ENCODE data around the gene DHRS2. TPM values are rescaled to one million over a fixed set of nuclear protein-coding genes. Genes with fewer than 3 reads are reported as not detected.

DHRS2 gene
- total RNA-seq, 1 experiment from 2014 or later = 21.3 TPM

GRCh38 chr14:23670481-23670880, 34.3 kb downstream of the DHRS2 start:
- no peaks in the 10 kb centered on the region for H3K9me3 ChIP-seq
- H3K4me1 ChIP-seq = no peaks in the 10 kb centered on the region
- no peak for TF ChIP-seq CTCF (IDR thresholded peaks at IDR 0.05; ENCODE audit: insufficient read depth in 1 of 2, low read depth in 1 of 2, low read length in 1 of 2, severe bottlenecking in 1 of 2, unreplicated experiment in 1 of 2)
- Mint-ChIP-seq H3K27me3 (ENCODE audit: insufficient read depth, unreplicated experiment) (peaks cover 3% of the 10 kb centered on the region), H3K36me3 (ENCODE audit: insufficient read depth, unreplicated experiment) (no peaks in the 10 kb centered on the region), H3K27ac (ENCODE audit: unreplicated experiment) (no peak overlapping the region), H3K9me3 (ENCODE audit: unreplicated experiment) (no peaks in the 10 kb centered on the region), H3K4me1 (ENCODE audit: low read depth, unreplicated experiment) (no peaks in the 10 kb centered on the region), H3K4me3 (ENCODE audit: unreplicated experiment) (no peak overlapping the region)
- CTCF ChIA-PET = no interaction called here
- no peak for DNase-seq
- no peak overlapping the region for H3K4me3 ChIP-seq (ENCODE audit: low read depth, low read length)
- BruUV-seq (replicated peaks) = no TSS peak
- POLR2A ChIA-PET = no interaction called here
- no peaks in the 10 kb centered on the region for H3K27me3 ChIP-seq (replicated peaks; ENCODE audit: control insufficient read depth, insufficient read depth, low read length)
- intact Hi-C loops (cut with micrococcal nuclease; ENCODE audit: unreplicated experiment) = no loop called here
- no peaks in the 10 kb centered on the region for H3K36me3 ChIP-seq (ENCODE audit: control insufficient read depth, insufficient read depth, low read length)

- Histone ChIP-seq H3K36me3 (ENCODE audit: control insufficient read depth, insufficient read depth, low read length) (no peaks in the 10 kb centered on the region), H3K4me3 (ENCODE audit: low read depth, low read length) (no peak overlapping the region), H3K27me3 (replicated peaks; ENCODE audit: control insufficient read depth, insufficient read depth, low read length) (no peaks in the 10 kb centered on the region), H3K9me3 (no peaks in the 10 kb centered on the region), H3K4me1 (no peaks in the 10 kb centered on the region)
- ChIA-PET POLR2A (no interaction called here), CTCF (no interaction called here)
- TF ChIP-seq CTCF (IDR thresholded peaks at IDR 0.05; ENCODE audit: insufficient read depth in 1 of 2, low read depth in 1 of 2, low read length in 1 of 2, severe bottlenecking in 1 of 2, unreplicated experiment in 1 of 2) = no peak
- Mint-ChIP-seq H3K27me3 (ENCODE audit: insufficient read depth, unreplicated experiment) (peaks cover 9% of the 10 kb centered on the region), H3K4me3 (ENCODE audit: unreplicated experiment) (no peak overlapping the region), H3K36me3 (ENCODE audit: insufficient read depth, unreplicated experiment) (no peaks in the 10 kb centered on the region), H3K27ac (ENCODE audit: unreplicated experiment) (no peak overlapping the region), H3K9me3 (ENCODE audit: unreplicated experiment) (no peaks in the 10 kb centered on the region), H3K4me1 (ENCODE audit: low read depth, unreplicated experiment) (no peaks in the 10 kb centered on the region)
- BruUV-seq (replicated peaks) = no TSS peak
- DNase-seq = no peak
- intact Hi-C loops (cut with micrococcal nuclease; ENCODE audit: unreplicated experiment) = no loop called here
Observed at GRCh38 chr14:23672200-23672599, 36.0 kb downstream of the DHRS2 start.

GRCh38 chr14:23675337-23675736, 39.2 kb downstream of the DHRS2 start:
- CTCF ChIA-PET = no interaction called here
- no peaks in the 10 kb centered on the region for H3K27me3 ChIP-seq (replicated peaks; ENCODE audit: control insufficient read depth, insufficient read depth, low read length)

More at GRCh38 chr14:23675337-23675736, 39.2 kb downstream of the DHRS2 start:
- TF ChIP-seq CTCF (IDR thresholded peaks at IDR 0.05; ENCODE audit: insufficient read depth in 1 of 2, low read depth in 1 of 2, low read length in 1 of 2, severe bottlenecking in 1 of 2, unreplicated experiment in 1 of 2) = no peak
- Mint-ChIP-seq H3K4me1 (ENCODE audit: low read depth, unreplicated experiment) (no peaks in the 10 kb centered on the region), H3K27ac (ENCODE audit: unreplicated experiment) (no peak overlapping the region), H3K9me3 (ENCODE audit: unreplicated experiment) (no peaks in the 10 kb centered on the region), H3K27me3 (ENCODE audit: insufficient read depth, unreplicated experiment) (peaks cover 9% of the 10 kb centered on the region), H3K36me3 (ENCODE audit: insufficient read depth, unreplicated experiment) (no peaks in the 10 kb centered on the region), H3K4me3 (ENCODE audit: unreplicated experiment) (no peak overlapping the region)
- H3K4me1 ChIP-seq = no peaks in the 10 kb centered on the region
- DNase-seq = no peak
- POLR2A ChIA-PET = no interaction called here
- no TSS peak for BruUV-seq (replicated peaks)
- intact Hi-C loops (cut with micrococcal nuclease; ENCODE audit: unreplicated experiment) = no loop called here
- no peaks in the 10 kb centered on the region for H3K36me3 ChIP-seq (ENCODE audit: control insufficient read depth, insufficient read depth, low read length)
- H3K9me3 ChIP-seq = no peaks in the 10 kb centered on the region
- no peak overlapping the region for H3K4me3 ChIP-seq (ENCODE audit: low read depth, low read length)

All from Caco-2 (cell line).